PFSK-1 (cell line): ENCODE results near the gene GUCY2C.

Experiments used
- FOXP2 ChIP-seq: optimal IDR thresholded peaks from 2 replicates; pipeline ENCODE3; 2011; ENCODE audit warnings: borderline replicate concordance, control low read depth, inconsistent platforms; ENCODE audit not compliant: insufficient read depth; ENCODE audit errors: extremely low read length, extremely low read depth
- POLR2AphosphoS5 ChIP-seq: IDR thresholded peaks from 2 replicates; pipeline ENCODE4 v1.6.1; 2012; ENCODE audit warnings: low read depth, mild to moderate bottlenecking, control low read depth, low read length, moderate library complexity
- SIN3A ChIP-seq: IDR thresholded peaks from 2 replicates; pipeline ENCODE4 v1.6.1; 2012; ENCODE audit warnings: mild to moderate bottlenecking, low read length, moderate library complexity, borderline replicate concordance; ENCODE audit not compliant: insufficient read depth
- TAF1 ChIP-seq: IDR thresholded peaks from 2 replicates; pipeline ENCODE4 v1.6.1; 2012; ENCODE audit warnings: low read length, control low read depth, borderline replicate concordance; ENCODE audit not compliant: insufficient read depth
- TF ChIP-seq, protein P1 (sequence below), 2 experiments: IDR thresholded peaks; 2 replicates each; pipeline versions ENCODE4 v1.6.1 to v1.8.0; 2011 to 2012; ENCODE audit warnings: low read depth in 2 of 2, low read length in 2 of 2, control low read depth in 1 of 2, inconsistent platforms in 1 of 2, mild to moderate bottlenecking in 1 of 2, moderate library complexity in 1 of 2; ENCODE audit not compliant: insufficient read depth in 1 of 2

Gene GUCY2C

DNA sequence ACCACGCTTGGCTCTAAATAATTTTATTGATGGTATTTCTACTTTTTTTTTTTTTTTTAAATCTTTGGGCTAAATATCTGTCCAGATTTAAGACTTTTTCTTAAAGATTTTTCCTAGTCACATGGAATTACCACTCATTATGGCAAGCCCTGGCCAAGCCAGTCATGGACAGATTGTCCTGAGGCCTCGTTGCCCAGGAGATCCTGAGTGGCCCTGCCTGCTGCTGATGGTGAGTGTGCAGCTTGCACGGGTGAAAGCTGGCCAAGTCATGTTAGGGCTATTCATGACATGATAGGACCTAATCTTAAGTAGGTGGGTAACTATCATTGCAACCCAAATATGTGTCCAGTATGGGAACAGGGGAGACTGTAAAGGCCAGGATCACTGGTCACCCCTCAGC, 27.8 kb downstream of the GUCY2C start:
- TF ChIP-seq FOXP2 (no peak), SIN3A (no peak), TAF1 (no peak), POLR2AphosphoS5 (no peak)
- TF ChIP-seq, protein P1, sequence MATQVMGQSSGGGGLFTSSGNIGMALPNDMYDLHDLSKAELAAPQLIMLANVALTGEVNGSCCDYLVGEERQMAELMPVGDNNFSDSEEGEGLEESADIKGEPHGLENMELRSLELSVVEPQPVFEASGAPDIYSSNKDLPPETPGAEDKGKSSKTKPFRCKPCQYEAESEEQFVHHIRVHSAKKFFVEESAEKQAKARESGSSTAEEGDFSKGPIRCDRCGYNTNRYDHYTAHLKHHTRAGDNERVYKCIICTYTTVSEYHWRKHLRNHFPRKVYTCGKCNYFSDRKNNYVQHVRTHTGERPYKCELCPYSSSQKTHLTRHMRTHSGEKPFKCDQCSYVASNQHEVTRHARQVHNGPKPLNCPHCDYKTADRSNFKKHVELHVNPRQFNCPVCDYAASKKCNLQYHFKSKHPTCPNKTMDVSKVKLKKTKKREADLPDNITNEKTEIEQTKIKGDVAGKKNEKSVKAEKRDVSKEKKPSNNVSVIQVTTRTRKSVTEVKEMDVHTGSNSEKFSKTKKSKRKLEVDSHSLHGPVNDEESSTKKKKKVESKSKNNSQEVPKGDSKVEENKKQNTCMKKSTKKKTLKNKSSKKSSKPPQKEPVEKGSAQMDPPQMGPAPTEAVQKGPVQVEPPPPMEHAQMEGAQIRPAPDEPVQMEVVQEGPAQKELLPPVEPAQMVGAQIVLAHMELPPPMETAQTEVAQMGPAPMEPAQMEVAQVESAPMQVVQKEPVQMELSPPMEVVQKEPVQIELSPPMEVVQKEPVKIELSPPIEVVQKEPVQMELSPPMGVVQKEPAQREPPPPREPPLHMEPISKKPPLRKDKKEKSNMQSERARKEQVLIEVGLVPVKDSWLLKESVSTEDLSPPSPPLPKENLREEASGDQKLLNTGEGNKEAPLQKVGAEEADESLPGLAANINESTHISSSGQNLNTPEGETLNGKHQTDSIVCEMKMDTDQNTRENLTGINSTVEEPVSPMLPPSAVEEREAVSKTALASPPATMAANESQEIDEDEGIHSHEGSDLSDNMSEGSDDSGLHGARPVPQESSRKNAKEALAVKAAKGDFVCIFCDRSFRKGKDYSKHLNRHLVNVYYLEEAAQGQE (IDR thresholded peaks at IDR 0.05; ENCODE audit: insufficient read depth in 1 of 2, low read depth in 2 of 2, low read length in 2 of 2), result no peak

DNA sequence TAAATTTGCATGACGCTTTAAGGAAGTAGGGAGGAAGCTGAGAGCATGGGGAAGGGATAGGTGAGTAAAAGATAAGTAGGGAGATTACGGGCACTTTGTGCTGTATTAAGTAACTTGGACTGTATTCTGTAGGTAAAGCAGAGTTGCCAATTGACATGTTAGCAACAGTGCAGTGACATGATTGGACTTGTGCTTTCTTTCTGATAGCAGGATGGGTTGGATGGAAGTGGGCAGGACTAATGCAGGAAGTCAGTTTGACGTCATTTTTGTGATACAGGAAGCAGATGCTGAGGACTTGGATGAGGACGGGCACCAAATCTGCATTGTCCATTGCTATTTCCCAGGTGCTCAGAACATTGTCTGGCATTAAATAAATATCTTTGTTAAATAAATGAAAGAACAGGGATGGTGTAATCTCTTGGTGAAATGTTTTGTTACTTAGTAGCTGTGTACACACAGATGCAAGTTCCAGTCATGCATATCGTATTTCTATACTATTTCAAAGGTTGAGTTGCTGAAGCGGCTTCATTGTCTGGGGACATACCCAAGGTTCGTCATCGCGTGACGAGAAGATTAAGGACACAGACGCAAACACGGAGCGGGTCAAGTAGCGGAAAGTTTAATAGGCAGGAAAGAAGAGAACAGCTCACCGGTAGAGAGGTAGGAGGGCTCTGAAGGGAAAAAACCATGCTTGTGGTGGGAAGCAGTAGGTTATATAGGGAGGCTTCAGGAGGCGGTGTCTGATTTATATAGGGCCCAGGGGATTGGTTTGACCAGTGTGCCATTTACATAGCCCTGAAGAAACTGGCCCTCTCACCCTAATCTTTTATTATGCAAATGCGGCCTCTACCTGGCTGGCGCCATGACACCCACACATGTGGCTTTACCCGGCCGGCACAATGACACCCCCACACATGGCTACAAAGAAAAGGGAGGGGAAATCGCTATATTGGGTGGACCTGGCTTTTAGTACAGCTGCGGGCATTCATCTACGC, 30.7 kb downstream of the GUCY2C start:
- TF ChIP-seq TAF1, result no peak
- TF ChIP-seq SIN3A, result no peak
- TF ChIP-seq, protein P1 (IDR thresholded peaks at IDR 0.05; ENCODE audit: insufficient read depth in 1 of 2, low read depth in 2 of 2, low read length in 2 of 2), result no peak
- TF ChIP-seq FOXP2, result no peak
- no peak for TF ChIP-seq POLR2AphosphoS5

GRCh38 chr12:14664434-14665023, 31.9 kb downstream of the GUCY2C start:
- TF ChIP-seq SIN3A (no peak), FOXP2 (no peak), POLR2AphosphoS5 (no peak), TAF1 (no peak)
- TF ChIP-seq, protein P1 (IDR thresholded peaks at IDR 0.05; ENCODE audit: insufficient read depth in 1 of 2, low read depth in 2 of 2, low read length in 2 of 2), result no peak

GRCh38 chr12:14663002-14663401, 33.4 kb downstream of the GUCY2C start:
- TF ChIP-seq FOXP2 (no peak), POLR2AphosphoS5 (no peak), SIN3A (no peak), TAF1 (no peak)
- TF ChIP-seq, protein P1 (IDR thresholded peaks at IDR 0.05; ENCODE audit: insufficient read depth in 1 of 2, low read depth in 2 of 2, low read length in 2 of 2), result no peak
